GM18502 (cell line): ENCODE results near the gene BLMH.
"Not testable (repeated sequence)": the region's sequence is repeated elsewhere in the genome, so short reads cannot be mapped to it uniquely, and the experiment has no call there.

Experiments used
- ATAC-seq: cut with Tn5 transposase; IDR thresholded peaks from one replicate; pipeline ENCODE4 v1.9.1; 2021; ENCODE audit warnings: mild to moderate bottlenecking; ENCODE audit not compliant: unreplicated experiment, poor library complexity

The BLMH gene

DNA sequence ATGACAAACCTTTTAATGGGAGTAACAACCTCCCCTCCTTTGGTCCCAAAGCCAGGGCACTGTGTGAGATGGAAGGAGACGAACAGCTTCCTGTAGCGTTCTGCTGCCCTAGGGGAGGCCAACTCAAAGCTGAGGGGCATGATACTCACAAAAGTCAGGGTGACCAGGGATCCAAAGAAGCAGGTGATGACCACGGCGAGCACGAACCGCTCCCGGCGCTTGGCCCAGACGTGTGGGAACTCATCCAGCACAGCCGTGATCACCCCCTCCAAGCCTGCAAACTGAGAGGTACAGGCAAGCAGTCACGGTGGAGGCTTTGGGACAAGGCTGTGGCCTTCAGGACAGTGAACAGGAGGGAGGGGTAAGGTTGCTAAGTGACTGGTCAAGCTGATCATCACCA, 81.4 kb downstream of the BLMH start:
- no peak for ATAC-seq

GRCh38 chr17:30209930-30210329, 81.8 kb downstream of the BLMH start:
- ATAC-seq: no peak

DNA sequence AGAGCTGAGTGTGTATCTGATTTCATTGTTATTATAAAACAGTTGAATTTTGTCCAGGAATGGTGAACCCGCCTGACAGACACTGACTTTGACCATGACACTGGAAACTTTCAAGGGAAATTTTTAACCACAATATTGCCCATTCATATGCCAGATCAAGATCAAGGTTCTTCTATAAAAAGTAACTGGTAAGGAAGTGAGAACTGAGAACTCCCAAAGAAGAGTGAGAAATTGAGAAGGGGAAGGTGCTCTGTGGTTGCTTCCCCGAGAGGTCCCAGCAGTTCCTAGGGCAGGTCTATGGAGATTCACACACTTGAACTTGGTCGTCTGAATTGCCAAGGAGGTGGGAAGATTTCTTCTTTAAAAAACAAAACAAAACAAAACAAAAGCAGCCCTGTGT, 83.5 kb downstream of the BLMH start:
- ATAC-seq: no peak

DNA sequence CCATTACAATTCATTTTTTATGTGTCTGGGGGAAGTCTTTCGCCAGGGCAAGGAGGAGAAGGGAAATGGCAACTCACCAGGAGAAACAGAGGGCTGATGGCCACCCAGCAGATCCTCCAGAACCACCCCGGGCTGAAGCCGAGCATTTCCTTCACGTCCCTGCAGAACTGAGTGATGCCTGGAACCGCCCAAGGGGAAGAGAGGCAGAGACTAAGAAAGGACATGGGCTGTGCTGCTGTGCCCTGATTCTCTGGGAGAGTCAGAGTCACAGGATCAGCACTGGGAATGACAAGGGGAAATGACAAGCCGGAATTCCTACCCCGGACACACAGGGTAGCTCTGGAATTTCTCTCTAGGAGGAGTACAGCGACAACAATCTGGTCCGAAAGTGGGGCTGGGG, 84.1 kb downstream of the BLMH start:
- ATAC-seq: no peak

GRCh38 chr17:30203471-30203981, 88.2 kb downstream of the BLMH start:
- no peak for ATAC-seq

GRCh38 chr17:30200656-30201055, 91.1 kb downstream of the BLMH start:
- ATAC-seq: not testable (repeated sequence)

- no peak for ATAC-seq
Observed at GRCh38 chr17:30200106-30200505, 91.6 kb downstream of the BLMH start.

DNA sequence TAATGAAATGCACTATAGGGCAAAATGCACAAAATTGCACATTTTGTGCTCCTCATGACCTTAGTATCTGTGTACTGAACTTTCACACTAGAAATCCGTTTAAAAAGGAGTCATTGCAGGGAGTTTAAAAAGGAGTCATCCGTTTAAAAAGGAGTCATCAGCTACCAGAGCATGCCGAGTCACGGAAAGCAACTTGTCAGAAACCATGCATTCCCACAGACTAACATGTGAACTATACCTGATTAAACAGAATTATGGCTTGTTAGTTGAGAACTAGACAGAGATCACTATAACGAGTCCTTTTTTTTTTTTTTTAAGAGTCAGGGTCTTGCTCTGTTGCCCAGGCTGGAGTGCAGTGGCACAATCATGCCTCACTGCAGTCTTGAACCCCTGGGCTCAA, 92.1 kb downstream of the BLMH start:
- no peak for ATAC-seq
